Neuronal stem cell (in vitro differentiated cells): Measurements from ENCODE around the gene ABLIM1.

Experiments
- DNase-seq: peaks from one replicate; pipeline ENCODE4 v3.0.0-alpha.2; 2013; ENCODE audit warnings: low spot score
- H2AFZ ChIP-seq: one replicate; pipeline ENCODE4 v1.6.1; 2013; ENCODE audit warnings: mild to moderate bottlenecking, low read length, inconsistent platforms
- H2AK5ac ChIP-seq: 2 replicates; pipeline ENCODE4 v1.6.1; 2013; ENCODE audit warnings: low read depth, mild to moderate bottlenecking, inconsistent platforms, low read length, moderate library complexity, mixed read lengths
- H2BK120ac ChIP-seq: 2 replicates; pipeline ENCODE4 v1.6.1; 2013; ENCODE audit warnings: low read depth, mild to moderate bottlenecking, inconsistent platforms, low read length, moderate library complexity, mixed read lengths
- H2BK12ac ChIP-seq: one replicate; pipeline ENCODE4 v1.6.1; 2013; ENCODE audit warnings: low read length, inconsistent platforms
- H2BK15ac ChIP-seq: 2 replicates; pipeline ENCODE4 v1.6.1; 2013; ENCODE audit warnings: mild to moderate bottlenecking, low read length, inconsistent platforms, mixed read lengths
- H2BK5ac ChIP-seq: one replicate; pipeline ENCODE4 v1.6.1; 2013; ENCODE audit warnings: inconsistent platforms, mild to moderate bottlenecking, low read length, moderate library complexity
- H3K14ac ChIP-seq: one replicate; pipeline ENCODE4 v1.6.1; 2013; ENCODE audit warnings: low read length, inconsistent platforms
- H3K18ac ChIP-seq: 2 replicates; pipeline ENCODE4 v1.6.1; 2013; ENCODE audit warnings: low read length, inconsistent platforms
- H3K23ac ChIP-seq: 2 replicates; pipeline ENCODE4 v1.6.1; 2013; ENCODE audit warnings: low read depth, mild to moderate bottlenecking, mixed read lengths, low read length, inconsistent platforms; ENCODE audit not compliant: poor library complexity
- H3K27ac ChIP-seq: replicated peaks from 3 replicates; pipeline ENCODE4 v1.5.1; 2013; ENCODE audit warnings: low read length, inconsistent platforms
- H3K27me3 ChIP-seq, 3 experiments: 2 replicates each; pipeline ENCODE4 v1.6.1; 2013; ENCODE audit warnings: low read length in 3 of 3, mild to moderate bottlenecking in 2 of 3, inconsistent platforms in 1 of 3, low read depth in 1 of 3, mixed read lengths in 1 of 3, moderate library complexity in 1 of 3; ENCODE audit not compliant: control insufficient read depth in 3 of 3, insufficient read depth in 3 of 3
- H3K36me3 ChIP-seq, 2 donors: replicated peaks in 1 of 2; 2 replicates each; pipeline ENCODE4 v1.6.1; 2013; ENCODE audit warnings: low read length in 2 of 2; ENCODE audit not compliant: control insufficient read depth in 2 of 2, insufficient read depth in 2 of 2
- H3K4ac ChIP-seq: 2 replicates; pipeline ENCODE4 v1.6.1; 2013; ENCODE audit warnings: inconsistent platforms, mild to moderate bottlenecking, low read length, moderate library complexity
- H3K4me1 ChIP-seq, 2 donors: 1 replicate in 1 of 2; 2 replicates in 1 of 2; pipeline ENCODE4 v1.6.1; 2013; ENCODE audit warnings: low read length in 2 of 2, low read depth in 1 of 2; ENCODE audit not compliant: control insufficient read depth in 2 of 2, insufficient read depth in 1 of 2
- H3K4me2 ChIP-seq: one replicate; pipeline ENCODE4 v1.6.1; 2013; ENCODE audit warnings: mild to moderate bottlenecking, low read length, inconsistent platforms; ENCODE audit not compliant: insufficient read depth, poor library complexity, severe bottlenecking
- H3K4me3 ChIP-seq, 2 donors: 2 replicates each; pipeline ENCODE4 v1.5.1; 2013; ENCODE audit warnings: low read length in 2 of 2, mild to moderate bottlenecking in 2 of 2, inconsistent platforms in 1 of 2, moderate library complexity in 1 of 2
- H3K79me1 ChIP-seq: one replicate; pipeline ENCODE4 v1.6.1; 2013; ENCODE audit warnings: low read depth, mild to moderate bottlenecking, inconsistent platforms, low read length, moderate library complexity
- H3K9ac ChIP-seq: one replicate; pipeline ENCODE4 v1.6.1; 2013; ENCODE audit warnings: mild to moderate bottlenecking, low read depth, low read length, inconsistent platforms; ENCODE audit not compliant: poor library complexity
- H3K9me3 ChIP-seq, 2 donors: replicated peaks in 1 of 2; 2 replicates each; pipeline versions ENCODE3 to v1.6.1; 2013; ENCODE audit warnings: low read length in 2 of 2, mild to moderate bottlenecking in 2 of 2, inconsistent platforms in 1 of 2, low read depth in 1 of 2, mixed read lengths in 1 of 2, moderate library complexity in 1 of 2; ENCODE audit not compliant: control insufficient read depth in 2 of 2, insufficient read depth in 1 of 2
- H4K8ac ChIP-seq: one replicate; pipeline ENCODE4 v1.6.1; 2013; ENCODE audit warnings: low read depth, mild to moderate bottlenecking, inconsistent platforms, low read length, moderate library complexity
- H4K91ac ChIP-seq: one replicate; pipeline ENCODE4 v1.6.1; 2013; ENCODE audit warnings: low read length, low read depth, mild to moderate bottlenecking, inconsistent platforms; ENCODE audit not compliant: poor library complexity
- WGBS, 2 donors: extraction: QIAGEN DNeasy Blood & Tissue Kit; methylation state at CpG; one replicate each; pipeline ENCODE4 v1.1.7; 2013; ENCODE audit warnings: missing lambda C conversion rate in 2 of 2, mixed read lengths in 1 of 2; ENCODE audit not compliant: insufficient read length in 2 of 2, insufficient replicate concordance in 1 of 2; ENCODE audit errors: extremely low coverage in 2 of 2; 5-methylcytosine and 5-hydroxymethylcytosine counted together

The ABLIM1 gene

GRCh38 chr10:114681542-114681941 is 23.5 kb upstream of the ABLIM1 start:
- Histone ChIP-seq H2BK12ac (no peak overlapping the region), H3K9ac (no peak overlapping the region), H3K4me1 (peaks cover 4 to 33% of the 10 kb centered on the region in 2 donors), H4K8ac (no peak overlapping the region), H2AK5ac (no peak overlapping the region), H3K4ac (no peak overlapping the region), H3K18ac (no peak overlapping the region), H2BK5ac (no peak overlapping the region), H3K27ac (no peak overlapping the region), H3K27me3 (no peaks in the 10 kb centered on the region), H3K36me3 (no peaks in the 10 kb centered on the region), H3K9me3 (no peaks in the 10 kb centered on the region), H2BK15ac (no peak overlapping the region), H4K91ac (no peak overlapping the region), H3K14ac (no peak overlapping the region), H2AFZ (no peak overlapping the region), H3K4me2 (no peak overlapping the region), H2BK120ac (no peak overlapping the region), H3K23ac (no peak overlapping the region), H3K79me1 (peaks cover 2% of the 10 kb centered on the region), H3K4me3 (no peak overlapping the region)
- no CpG with 5 or more reads among the region's 5 CpGs for WGBS, 2 donors
- DNase-seq = no peak

- Histone ChIP-seq H2BK15ac (no peak overlapping the region), H3K4me2 (no peak overlapping the region), H3K4ac (no peak overlapping the region), H3K79me1 (peaks cover 2% of the 10 kb centered on the region), H2BK12ac (no peak overlapping the region), H2BK120ac (no peak overlapping the region), H3K27me3 (no peaks in the 10 kb centered on the region), H3K18ac (no peak overlapping the region), H3K36me3 (no peaks in the 10 kb centered on the region), H2AK5ac (no peak overlapping the region), H3K4me1 (peaks cover 4 to 33% of the 10 kb centered on the region in 2 donors), H3K27ac (no peak overlapping the region), H4K8ac (no peak overlapping the region), H3K4me3 (no peak overlapping the region), H3K9me3 (no peaks in the 10 kb centered on the region), H4K91ac (no peak overlapping the region), H2BK5ac (no peak overlapping the region), H3K14ac (no peak overlapping the region), H2AFZ (no peak overlapping the region), H3K9ac (no peak overlapping the region), H3K23ac (no peak overlapping the region)
- WGBS, 2 donors = no CpG with 5 or more reads among the region's 3 CpGs
- DNase-seq = no peak
Observed at GRCh38 chr10:114680543-114681117, 22.6 kb upstream of the ABLIM1 start.

GRCh38 chr10:114679552-114679951 is 21.5 kb upstream of the ABLIM1 start:
- H3K4ac ChIP-seq = no peak overlapping the region
- H3K9me3 ChIP-seq = no peaks in the 10 kb centered on the region
- no peak overlapping the region for H2BK5ac ChIP-seq
- no peak for DNase-seq
- no peak overlapping the region for H2BK12ac ChIP-seq
- H2BK15ac ChIP-seq = no peak overlapping the region
- H3K36me3 ChIP-seq = no peaks in the 10 kb centered on the region
- no CpG with 5 or more reads among the region's 5 CpGs for WGBS, 2 donors
- no peak overlapping the region for H4K8ac ChIP-seq
- H2BK120ac ChIP-seq = no peak overlapping the region
- no peak overlapping the region for H4K91ac ChIP-seq
- no peak overlapping the region for H3K23ac ChIP-seq
- H3K18ac ChIP-seq = no peak overlapping the region
- peaks cover 2% of the 10 kb centered on the region for H3K79me1 ChIP-seq
- no peak overlapping the region for H2AK5ac ChIP-seq
- no peak overlapping the region for H2AFZ ChIP-seq
- H3K14ac ChIP-seq = no peak overlapping the region
- no peak overlapping the region for H3K27ac ChIP-seq
- no peak overlapping the region for H3K9ac ChIP-seq
- H3K4me2 ChIP-seq = no peak overlapping the region
- no peak overlapping the region for H3K4me3 ChIP-seq
- peaks cover 4 to 27% of the 10 kb centered on the region in 2 donors for H3K4me1 ChIP-seq
- H3K27me3 ChIP-seq = no peaks in the 10 kb centered on the region

GRCh38 chr10:114678820-114679219 is 20.7 kb upstream of the ABLIM1 start:
- no peak overlapping the region for H3K18ac ChIP-seq
- no peak overlapping the region for H2BK120ac ChIP-seq
- H3K14ac ChIP-seq = no peak overlapping the region
- no peak overlapping the region for H4K8ac ChIP-seq
- H3K9ac ChIP-seq = no peak overlapping the region
- H3K27ac ChIP-seq = no peak overlapping the region
- H3K4me1 ChIP-seq = peaks cover 1 to 22% of the 10 kb centered on the region in 2 donors
- DNase-seq = no peak
- no peak overlapping the region for H3K23ac ChIP-seq
- H2BK5ac ChIP-seq = no peak overlapping the region
- H3K27me3 ChIP-seq = no peaks in the 10 kb centered on the region
- no peak overlapping the region for H2AFZ ChIP-seq
- peaks cover 2% of the 10 kb centered on the region for H3K79me1 ChIP-seq
- no peak overlapping the region for H4K91ac ChIP-seq
- H3K36me3 ChIP-seq = no peaks in the 10 kb centered on the region
- H3K9me3 ChIP-seq = no peaks in the 10 kb centered on the region
- H2BK15ac ChIP-seq = no peak overlapping the region
- no peak overlapping the region for H3K4me2 ChIP-seq
- WGBS, 2 donors = no CpG with 5 or more reads among the region's 2 CpGs
- no peak overlapping the region for H3K4me3 ChIP-seq
- no peak overlapping the region for H2BK12ac ChIP-seq
- no peak overlapping the region for H2AK5ac ChIP-seq
- no peak overlapping the region for H3K4ac ChIP-seq
